NB4 (cell line): ENCODE results near the gene ARSB.

ENCODE experiments used
- CTCF ChIP-seq: IDR thresholded peaks from one replicate; pipeline ENCODE4 v1.5.1; 2012; ENCODE audit warnings: low read depth, low read length
- POLR2A ChIP-seq: IDR thresholded peaks from 2 replicates; pipeline ENCODE4 v1.6.1; 2011; ENCODE audit warnings: mild to moderate bottlenecking; ENCODE audit not compliant: insufficient read length; ENCODE audit errors: extremely low read depth

- TF ChIP-seq CTCF (no peak), POLR2A (no peak)
Observed at GRCh38 chr5:78787783-78788182, 197.3 kb downstream of the ARSB start.
